ENCODE results near the gene LAMB1.

The LAMB1 gene

GRCh38 chr7:107996072-107996882, 6.7 kb downstream of the LAMB1 start:
- no peak overlapping the region for H3K27ac ChIP-seq (replicated peaks)
- H3K4me3 ChIP-seq (replicated peaks; ENCODE audit: insufficient read depth, low read length) = no peak overlapping the region
- DNase-seq (ENCODE audit: low read depth in 1 of 2, low spot score in 1 of 2) = no peak
- no peak for TF ChIP-seq GABPA (IDR thresholded peaks at IDR 0.05; ENCODE audit: low read depth)
- TF ChIP-seq REST (IDR thresholded peaks at IDR 0.05; ENCODE audit: insufficient replicate concordance, low read depth) = no peak
- TF ChIP-seq POLR2AphosphoS5 (IDR thresholded peaks at IDR 0.05; ENCODE audit: low read depth) = no peak
- TF ChIP-seq SPI1 (IDR thresholded peaks at IDR 0.05; ENCODE audit: borderline replicate concordance, low read depth) = no peak
- no peak for TF ChIP-seq CTCF (IDR thresholded peaks at IDR 0.05; ENCODE audit: insufficient read depth, low read length)
- peaks cover 24% of the 10 kb centered on the region for H3K27me3 ChIP-seq (ENCODE audit: insufficient read depth, poor library complexity, severe bottlenecking)

- peaks cover 18% of the 10 kb centered on the region for H3K27me3 ChIP-seq (ENCODE audit: insufficient read depth, poor library complexity, severe bottlenecking)
- TF ChIP-seq POLR2AphosphoS5 (IDR thresholded peaks at IDR 0.05; ENCODE audit: low read depth) (no peak), GABPA (IDR thresholded peaks at IDR 0.05; ENCODE audit: low read depth) (no peak), CTCF (IDR thresholded peaks at IDR 0.05; ENCODE audit: insufficient read depth, low read length) (no peak), SPI1 (IDR thresholded peaks at IDR 0.05; ENCODE audit: borderline replicate concordance, low read depth) (no peak), REST (IDR thresholded peaks at IDR 0.05; ENCODE audit: insufficient replicate concordance, low read depth) (no peak)
- DNase-seq (ENCODE audit: low read depth in 1 of 2, low spot score in 1 of 2) = no peak
- H3K4me3 ChIP-seq (replicated peaks; ENCODE audit: insufficient read depth, low read length) = no peak overlapping the region
- no peak overlapping the region for H3K27ac ChIP-seq (replicated peaks)
These were observed 7.5 kb downstream of the LAMB1 start for GRCh38 chr7:107995184-107996071.

- no peak for DNase-seq (ENCODE audit: low read depth in 1 of 2, low spot score in 1 of 2)
- H3K4me3 ChIP-seq (replicated peaks; ENCODE audit: insufficient read depth, low read length) = no peak overlapping the region
- no peak for TF ChIP-seq POLR2AphosphoS5 (IDR thresholded peaks at IDR 0.05; ENCODE audit: low read depth)
- TF ChIP-seq GABPA (IDR thresholded peaks at IDR 0.05; ENCODE audit: low read depth) = no peak
- TF ChIP-seq CTCF (IDR thresholded peaks at IDR 0.05; ENCODE audit: insufficient read depth, low read length) = no peak
- no peak for TF ChIP-seq REST (IDR thresholded peaks at IDR 0.05; ENCODE audit: insufficient replicate concordance, low read depth)
- no peak for TF ChIP-seq SPI1 (IDR thresholded peaks at IDR 0.05; ENCODE audit: borderline replicate concordance, low read depth)
- peaks cover 11% of the 10 kb centered on the region for H3K27me3 ChIP-seq (ENCODE audit: insufficient read depth, poor library complexity, severe bottlenecking)
- no peak overlapping the region for H3K27ac ChIP-seq (replicated peaks)
These were observed 8.4 kb downstream of the LAMB1 start for GRCh38 chr7:107994421-107995030.

Measured in HL-60 (cell line).